ENCODE data around the gene FOXL3. TPM values are rescaled to one million over a fixed set of nuclear protein-coding genes. Genes with fewer than 3 reads are reported as not detected.
A peak's percentile ranks its signal among the peaks of the same experiment; 100 is the strongest.
"Not testable (repeated sequence)": the region's sequence is repeated elsewhere in the genome, so short reads cannot be mapped to it uniquely, and the experiment has no call there.

Gene FOXL3
- total RNA-seq, 1 donor from 2014 or later, result not detected

GRCh38 chr7:263483-264351 lies 26.3 kb upstream of the FOXL3 start:
- H3K27me3 ChIP-seq (ENCODE audit: low read depth); intact Hi-C loops (cut with micrococcal nuclease); H3K4me1 ChIP-seq; H3K27ac ChIP-seq (replicated peaks); H3K4me3 ChIP-seq; H3K9me3 ChIP-seq (replicated peaks): not testable (repeated sequence)
- DNase-seq, result peak; percentile 22
- H3K36me3 ChIP-seq, result peaks cover 31% of the 10 kb centered on the region
- peak; percentile 66 for TF ChIP-seq CTCF (IDR thresholded peaks at IDR 0.05; ENCODE audit: borderline replicate concordance)

GRCh38 chr7:264541-265191 lies 25.3 kb upstream of the FOXL3 start:
- H3K4me3 ChIP-seq, result no peak overlapping the region
- H3K9me3 ChIP-seq (replicated peaks), result peaks cover 7% of the 10 kb centered on the region
- no peak overlapping the region for H3K27ac ChIP-seq (replicated peaks)
- intact Hi-C loops (cut with micrococcal nuclease), result no loop called here
- no peaks in the 10 kb centered on the region for H3K4me1 ChIP-seq
- peaks cover 5% of the 10 kb centered on the region for H3K27me3 ChIP-seq (ENCODE audit: low read depth)
- no peak for TF ChIP-seq CTCF (IDR thresholded peaks at IDR 0.05; ENCODE audit: borderline replicate concordance)
- H3K36me3 ChIP-seq, result peaks cover 21% of the 10 kb centered on the region
- no peak for DNase-seq

- Histone ChIP-seq H3K4me1 (no peaks in the 10 kb centered on the region), H3K36me3 (peaks cover 14% of the 10 kb centered on the region), H3K27ac (replicated peaks) (no peak overlapping the region), H3K27me3 (ENCODE audit: low read depth) (peaks cover 5% of the 10 kb centered on the region), H3K9me3 (replicated peaks) (peaks cover 7% of the 10 kb centered on the region), H3K4me3 (no peak overlapping the region)
- intact Hi-C loops (cut with micrococcal nuclease), result no loop called here
- no peak for DNase-seq
- no peak for TF ChIP-seq CTCF (IDR thresholded peaks at IDR 0.05; ENCODE audit: borderline replicate concordance)
Measured at GRCh38 chr7:265192-265997, 24.6 kb upstream of the FOXL3 start.

- intact Hi-C loops (cut with micrococcal nuclease), result no loop called here
- peaks cover 5% of the 10 kb centered on the region for H3K36me3 ChIP-seq
- H3K27ac ChIP-seq (replicated peaks), result no peak overlapping the region
- no peaks in the 10 kb centered on the region for H3K4me1 ChIP-seq
- TF ChIP-seq CTCF (IDR thresholded peaks at IDR 0.05; ENCODE audit: borderline replicate concordance), result no peak
- no peak for DNase-seq
- H3K4me3 ChIP-seq, result no peak overlapping the region
- peaks cover 7% of the 10 kb centered on the region for H3K9me3 ChIP-seq (replicated peaks)
- peaks cover 5% of the 10 kb centered on the region for H3K27me3 ChIP-seq (ENCODE audit: low read depth)
Measured at GRCh38 chr7:265998-266850, 23.7 kb upstream of the FOXL3 start.

All from left ventricle myocardium inferior (tissue), 1 donor.